D341Med (cell line): ENCODE results near the gene KLHDC10.
A peak's percentile ranks its signal among the peaks of the same experiment; 100 is the strongest.
"Not testable (repeated sequence)": the region's sequence is repeated elsewhere in the genome, so short reads cannot be mapped to it uniquely, and the experiment has no call there.

Experiments
- DNase-seq: peaks from one replicate; pipeline ENCODE4 v3.0.0; 2012; ENCODE audit warnings: low spot score

Gene KLHDC10

DNA sequence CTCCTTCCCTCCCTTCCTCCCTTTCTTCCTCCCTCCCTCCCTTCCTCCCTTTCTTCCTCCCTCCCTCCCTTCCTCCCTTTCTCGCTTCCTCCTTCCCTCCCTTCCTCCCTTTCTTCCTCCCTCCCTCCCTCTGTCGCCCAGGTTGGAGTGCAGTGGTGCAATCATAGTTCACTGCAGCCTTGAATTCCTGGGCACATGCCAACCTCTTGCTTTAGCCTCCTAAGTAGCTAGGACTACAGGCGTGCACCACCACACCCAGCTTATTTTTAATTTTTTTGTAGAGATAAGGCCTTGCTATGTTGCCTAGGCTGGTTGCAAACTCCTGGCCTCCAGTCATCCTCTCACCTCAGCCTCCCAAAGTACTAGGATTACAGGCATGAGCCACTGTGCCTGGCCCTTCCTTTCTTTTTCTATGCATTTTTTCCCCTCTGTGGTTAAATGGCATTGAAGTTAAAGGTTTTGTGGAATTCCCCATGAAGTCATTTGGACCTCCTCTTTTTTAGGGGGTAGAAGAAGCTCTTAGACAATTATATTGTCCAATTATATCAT lies 9.6 kb downstream of the KLHDC10 start:
- DNase-seq = no peak

GRCh38 chr7:130083497-130083896 lies 13.2 kb downstream of the KLHDC10 start:
- DNase-seq = not testable (repeated sequence)

DNA sequence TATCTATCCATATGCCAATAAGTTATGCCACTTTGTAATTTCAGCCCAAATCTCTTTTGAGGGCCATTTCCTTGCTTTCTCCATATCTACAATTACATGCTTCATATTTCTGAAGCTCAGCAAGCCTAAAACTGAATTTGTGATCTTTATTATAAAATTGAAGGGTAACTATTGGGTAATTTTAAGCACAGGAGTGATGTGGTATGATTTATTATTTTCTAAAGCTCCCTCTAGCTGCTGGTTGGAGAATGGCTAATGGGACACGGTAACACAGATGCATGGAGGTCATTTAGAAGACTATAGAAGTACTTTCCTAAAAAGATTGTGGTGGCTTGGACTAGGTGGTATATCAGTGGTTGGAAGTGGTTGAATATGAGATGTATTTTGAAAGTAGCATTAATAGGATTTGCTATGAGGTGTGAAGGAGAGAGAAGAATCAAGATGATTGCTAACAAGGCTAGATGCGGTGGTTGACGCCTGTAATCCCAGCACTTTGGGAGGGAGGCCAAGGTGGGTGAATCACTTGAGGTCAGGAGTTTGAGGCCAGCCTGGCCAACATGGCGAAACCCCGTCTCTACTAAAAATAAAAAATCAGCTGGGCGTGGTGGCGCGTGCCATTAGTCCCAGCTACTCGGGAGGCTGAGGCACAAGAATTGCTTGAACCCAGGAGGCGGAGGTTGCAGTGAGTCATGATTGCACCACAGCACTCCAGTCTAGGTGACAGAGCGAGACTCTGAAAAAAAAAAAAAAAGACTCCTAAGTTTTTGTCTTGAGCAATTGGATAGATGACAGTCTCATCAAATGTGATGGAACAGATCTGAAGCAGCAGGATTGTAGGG lies 13.9 kb downstream of the KLHDC10 start:
- DNase-seq = peak; percentile 32

DNA sequence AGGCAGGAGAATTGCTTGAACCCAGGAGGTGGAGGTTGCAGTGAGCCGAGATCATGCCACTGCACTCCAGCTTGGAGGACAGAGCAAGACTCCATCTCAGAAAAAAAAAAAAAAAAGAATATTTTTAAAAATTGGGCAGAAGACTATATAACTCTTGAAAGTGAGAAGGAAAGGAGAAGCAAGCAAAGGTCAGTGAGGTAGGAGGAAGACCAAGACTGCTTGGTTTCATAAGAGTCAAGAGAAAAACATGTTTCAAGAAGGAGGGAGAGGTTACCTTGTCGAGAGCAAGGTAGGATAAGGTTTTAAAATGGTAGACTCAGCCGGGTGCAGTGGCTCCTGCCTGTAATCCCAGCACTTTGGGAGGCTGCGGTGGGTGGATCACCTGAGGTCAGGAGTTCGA lies 14.9 kb downstream of the KLHDC10 start:
- DNase-seq = not testable (repeated sequence)

DNA sequence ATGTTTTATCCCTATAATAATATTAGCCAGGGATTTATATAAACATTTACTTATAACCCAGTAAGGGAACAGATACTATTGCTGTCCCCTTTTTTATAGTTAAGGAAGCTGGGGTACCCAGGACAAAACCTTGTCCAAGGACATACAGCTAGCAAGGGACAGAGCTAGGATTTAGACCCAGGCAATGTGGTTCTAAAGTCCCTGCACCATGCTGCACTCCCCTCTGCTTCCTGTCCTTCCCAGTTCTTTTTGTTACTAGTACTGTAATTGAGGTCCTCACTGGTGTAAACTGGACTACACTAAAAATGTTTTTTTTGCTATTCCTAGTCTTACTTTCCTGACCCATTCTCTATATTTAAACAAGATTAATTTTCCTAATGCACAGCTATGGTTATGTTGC lies 16.6 kb downstream of the KLHDC10 start:
- DNase-seq = no peak

DNA sequence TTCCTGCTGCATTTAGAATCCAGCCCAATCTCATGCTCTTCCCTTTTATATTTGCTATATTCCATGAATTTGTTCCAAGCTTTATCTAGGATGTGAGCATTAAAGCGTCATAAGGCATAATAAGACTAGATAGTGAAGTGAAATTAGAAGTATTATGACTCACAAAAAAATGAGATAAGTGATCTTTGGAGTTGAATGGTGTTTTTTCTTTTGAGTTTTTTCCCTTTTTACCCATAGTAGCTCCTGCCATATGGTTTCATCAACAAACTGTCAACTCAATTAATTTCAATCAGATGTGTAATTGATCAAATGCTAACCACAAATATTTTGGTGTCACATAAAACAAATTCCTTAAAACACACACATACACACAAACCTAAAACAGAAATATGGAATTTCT lies 17.0 kb downstream of the KLHDC10 start:
- no peak for DNase-seq

DNA sequence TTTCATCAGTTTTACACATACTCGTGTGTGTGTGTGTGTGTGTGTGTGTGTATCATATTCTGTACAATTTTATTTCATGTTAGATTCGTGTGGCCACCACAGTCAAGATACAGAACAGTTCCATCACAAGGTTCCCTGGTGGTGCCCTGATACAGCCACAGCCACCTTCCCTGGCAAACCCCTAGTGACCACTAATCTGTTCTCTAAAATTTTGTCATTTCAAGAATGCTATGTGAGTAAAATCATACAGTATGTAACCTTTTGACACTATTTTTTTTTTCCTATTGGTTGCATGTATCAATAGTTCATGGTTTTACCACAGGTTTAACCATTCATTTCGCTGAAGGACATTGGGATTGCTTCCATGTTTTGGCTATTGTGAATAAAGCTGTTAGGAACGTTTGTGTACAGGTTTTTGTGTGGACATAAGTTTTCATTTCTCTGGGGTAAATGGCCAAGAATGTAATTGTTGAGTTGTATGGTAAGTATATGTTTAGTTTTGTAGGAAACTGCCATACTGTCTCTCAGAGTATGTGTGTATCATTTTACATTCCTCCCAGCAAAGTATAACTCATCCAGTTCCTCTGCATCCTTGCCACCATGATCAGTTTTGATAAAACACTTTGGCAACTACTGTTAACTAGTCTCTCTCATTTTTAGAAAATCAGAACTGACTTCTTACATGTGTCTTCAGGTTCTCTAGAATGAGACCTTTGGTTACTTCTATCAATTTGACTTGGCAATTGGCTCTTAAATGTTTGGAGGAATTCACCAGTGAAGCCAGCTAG lies 20.6 kb downstream of the KLHDC10 start:
- DNase-seq = no peak

- DNase-seq = no peak
Observed at GRCh38 chr7:130091999-130092398, 21.7 kb downstream of the KLHDC10 start.

- no peak for DNase-seq
Observed at GRCh38 chr7:130092598-130092997, 22.3 kb downstream of the KLHDC10 start.

- DNase-seq = no peak
Observed at GRCh38 chr7:130095812-130096211, 25.5 kb downstream of the KLHDC10 start.

DNA sequence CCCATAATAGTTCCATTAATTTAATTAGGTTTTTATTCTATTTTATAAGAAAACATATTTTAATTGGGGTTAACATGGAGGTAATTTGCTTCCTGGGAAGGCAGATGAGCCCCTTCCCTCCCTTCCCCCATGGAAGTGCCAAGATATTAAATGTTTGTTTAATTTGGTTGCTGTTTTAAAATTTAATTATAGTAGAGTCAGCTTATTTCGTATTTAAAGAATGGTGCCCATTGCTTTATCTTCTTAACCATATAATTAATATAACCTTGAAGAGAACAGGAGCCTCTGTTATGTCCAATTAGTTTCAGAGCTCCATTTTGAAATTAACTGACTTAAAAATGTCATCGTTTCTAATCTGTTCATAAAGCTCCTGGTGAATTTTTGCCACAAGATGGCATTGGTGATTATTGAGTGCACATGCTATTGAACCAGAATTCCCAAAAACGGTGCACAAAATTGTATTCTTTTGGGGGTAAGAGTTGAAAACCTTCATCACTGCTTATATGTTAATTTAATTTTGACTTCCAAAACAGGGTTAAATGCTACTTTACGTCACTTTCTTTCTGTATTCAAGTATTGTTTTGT lies 26.0 kb downstream of the KLHDC10 start:
- DNase-seq = no peak

DNA sequence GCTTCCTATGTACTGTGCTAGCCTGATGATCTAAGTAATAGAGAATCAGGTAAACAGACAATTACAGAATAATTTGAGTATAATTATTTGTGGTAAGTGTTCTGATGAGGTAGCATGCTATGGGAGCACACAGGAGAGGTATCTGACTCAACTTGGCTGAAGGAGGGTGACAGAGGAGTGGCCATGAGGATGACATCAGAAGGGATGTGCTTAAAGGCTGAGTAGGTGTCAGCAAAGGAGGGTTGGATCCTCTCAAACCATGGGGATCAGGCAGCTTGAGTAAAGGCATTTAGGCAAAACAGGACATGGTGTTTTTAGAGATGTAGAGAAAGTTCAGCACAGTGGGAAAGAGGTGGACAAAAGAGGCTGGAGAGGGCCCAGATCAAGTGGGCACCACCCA lies 29.0 kb downstream of the KLHDC10 start:
- no peak for DNase-seq

GRCh38 chr7:130102588-130102987 lies 32.3 kb downstream of the KLHDC10 start:
- DNase-seq = no peak

DNA sequence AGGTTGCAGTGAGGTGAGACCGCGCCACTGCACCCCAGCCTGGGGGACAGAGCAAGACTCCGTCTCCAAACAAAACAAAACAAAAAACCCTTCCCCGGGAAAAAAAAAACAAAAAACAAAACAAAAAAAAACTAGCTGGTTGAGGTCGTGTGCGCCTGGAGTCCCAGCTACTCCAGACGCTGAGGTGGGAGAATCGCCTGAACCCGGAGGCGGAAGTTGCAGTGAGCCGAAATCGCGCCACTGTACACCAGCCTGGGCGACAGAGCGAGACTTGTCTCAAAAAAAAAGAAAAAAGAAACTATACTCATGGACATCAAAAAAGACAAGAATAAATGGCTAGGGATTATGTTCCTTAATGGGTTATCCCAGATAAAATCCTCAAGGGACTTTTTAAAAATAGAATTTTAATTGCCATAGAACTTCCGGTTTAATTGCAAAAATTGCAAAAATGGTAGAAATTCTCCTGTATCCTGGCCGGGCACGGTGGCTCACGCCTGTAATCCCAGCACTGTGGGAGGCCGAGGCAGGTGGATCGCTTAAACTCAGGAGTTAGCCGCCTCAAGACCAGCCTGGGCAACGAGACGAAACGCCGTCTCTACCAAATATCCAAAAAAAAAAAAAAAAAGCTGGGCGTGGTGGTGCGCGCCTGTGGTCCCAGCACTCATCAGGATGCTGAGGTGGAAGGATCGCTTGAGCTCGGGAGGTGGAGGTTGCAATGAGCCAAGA lies 37.8 kb downstream of the KLHDC10 start:
- no peak for DNase-seq

DNA sequence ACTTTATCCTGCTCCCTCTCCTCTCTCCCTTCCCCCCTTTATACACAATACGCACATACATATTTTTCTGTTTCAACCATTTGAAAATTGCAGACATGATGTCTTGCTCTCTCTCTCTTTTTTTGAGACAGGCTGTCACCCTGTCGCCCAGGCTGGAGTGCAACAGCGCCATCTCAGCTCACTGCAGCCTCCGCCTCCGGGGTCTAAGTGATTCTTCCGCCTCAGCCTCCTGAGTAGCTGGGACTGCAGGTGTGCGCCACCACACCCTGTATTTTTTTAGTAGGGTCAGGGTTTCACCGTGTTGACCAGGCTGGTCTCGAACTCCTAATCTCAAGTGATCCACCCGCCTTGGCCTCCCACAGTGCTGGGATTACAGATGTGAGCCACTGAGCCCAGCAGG lies 38.5 kb downstream of the KLHDC10 start:
- no peak for DNase-seq

GRCh38 chr7:130112093-130112492 lies 41.8 kb downstream of the KLHDC10 start:
- no peak for DNase-seq

DNA sequence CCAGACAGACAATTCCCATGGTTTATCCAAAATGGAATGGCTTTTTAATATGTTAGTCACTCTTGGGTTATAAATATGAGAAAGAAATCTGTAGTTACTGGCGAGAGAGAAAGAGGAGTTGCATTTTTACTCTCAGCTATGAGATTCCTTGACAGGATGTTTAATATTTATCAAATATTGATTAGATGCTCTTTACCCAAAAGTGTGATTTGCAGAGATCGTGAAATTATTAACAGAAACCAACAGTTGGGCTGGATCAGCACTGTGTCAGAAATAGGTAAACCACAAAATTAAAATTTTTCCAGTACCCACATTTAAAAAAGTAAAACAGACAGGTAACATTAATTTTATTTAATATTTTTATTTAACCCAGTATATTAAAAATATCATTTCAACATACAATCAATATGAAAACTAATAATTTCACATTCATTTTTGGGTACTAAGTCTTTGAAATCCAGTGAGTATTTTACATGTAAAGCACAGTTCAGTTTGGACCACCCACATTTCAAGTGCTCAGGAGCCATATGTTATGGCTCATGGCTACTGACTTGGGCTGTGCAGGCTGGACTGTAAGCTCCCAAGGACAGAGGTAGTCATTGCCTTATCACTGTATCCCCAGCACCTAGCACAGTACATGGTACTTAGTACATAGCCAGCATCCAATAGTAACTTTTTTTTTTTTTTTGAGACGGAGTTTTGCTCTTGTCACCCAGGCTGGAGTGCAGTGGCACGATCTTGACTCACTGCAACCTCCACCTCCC lies 42.5 kb downstream of the KLHDC10 start:
- no peak for DNase-seq

GRCh38 chr7:130113426-130113805 lies 43.1 kb downstream of the KLHDC10 start:
- not testable (repeated sequence) for DNase-seq

GRCh38 chr7:130113887-130114286 lies 43.6 kb downstream of the KLHDC10 start:
- DNase-seq = no peak

GRCh38 chr7:130114374-130114773 lies 44.0 kb downstream of the KLHDC10 start:
- no peak for DNase-seq

DNA sequence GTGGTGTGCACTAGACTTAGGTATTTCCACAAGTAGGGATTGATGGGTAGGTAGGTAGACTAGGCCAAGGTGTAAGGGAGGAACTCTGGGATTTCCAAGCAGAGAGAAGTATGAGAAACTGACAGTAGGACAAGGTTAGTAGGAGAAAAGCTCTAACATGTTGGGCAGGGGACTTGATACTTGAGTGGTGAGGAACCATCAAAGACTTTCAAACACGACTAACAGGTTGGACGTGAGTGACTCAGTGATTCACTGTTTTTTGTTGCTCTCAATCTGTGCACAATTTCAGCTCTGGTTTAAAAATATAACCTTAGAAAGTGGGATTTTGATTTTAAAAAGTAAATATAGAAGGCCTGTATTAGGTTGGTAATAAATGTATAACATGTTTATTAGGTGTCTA lies 44.4 kb downstream of the KLHDC10 start:
- no peak for DNase-seq
